Measurements from ENCODE around the gene FBLN5. TPM values are rescaled to one million over a fixed set of nuclear protein-coding genes. Genes with fewer than 3 reads are reported as not detected.

Gene FBLN5
- polyA plus RNA-seq, 1 of the 3 experiments (the other 2 are of a cell fraction) = 39.8 TPM

DNA sequence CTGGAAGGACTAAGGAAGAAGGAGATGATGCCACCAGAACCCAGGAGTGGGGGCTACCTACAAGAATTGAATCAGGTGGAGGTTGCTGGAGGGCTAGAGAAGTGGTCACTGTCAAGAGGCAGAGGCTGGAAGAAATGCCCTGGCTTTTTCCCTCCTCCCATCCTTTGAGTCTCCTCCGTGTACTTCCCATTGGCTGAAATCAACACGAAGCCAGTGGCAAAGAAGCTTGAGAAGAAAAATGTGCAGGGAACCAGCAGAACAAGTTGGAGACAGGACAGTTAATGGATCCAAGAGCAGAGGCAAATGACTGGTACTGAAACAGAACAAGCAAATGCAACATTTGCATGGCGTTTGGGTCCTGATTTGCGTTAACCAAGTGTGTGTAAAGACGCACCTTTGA, 9.1 kb upstream of the FBLN5 start:
- POLR2A ChIA-PET = no interaction called here
- no peak overlapping the region for H2AFZ ChIP-seq (ENCODE audit: low read depth)
- TF ChIP-seq TEAD4 (IDR thresholded peaks at IDR 0.05; ENCODE audit: borderline replicate concordance, insufficient read depth) = no peak
- TF ChIP-seq, protein P1, sequence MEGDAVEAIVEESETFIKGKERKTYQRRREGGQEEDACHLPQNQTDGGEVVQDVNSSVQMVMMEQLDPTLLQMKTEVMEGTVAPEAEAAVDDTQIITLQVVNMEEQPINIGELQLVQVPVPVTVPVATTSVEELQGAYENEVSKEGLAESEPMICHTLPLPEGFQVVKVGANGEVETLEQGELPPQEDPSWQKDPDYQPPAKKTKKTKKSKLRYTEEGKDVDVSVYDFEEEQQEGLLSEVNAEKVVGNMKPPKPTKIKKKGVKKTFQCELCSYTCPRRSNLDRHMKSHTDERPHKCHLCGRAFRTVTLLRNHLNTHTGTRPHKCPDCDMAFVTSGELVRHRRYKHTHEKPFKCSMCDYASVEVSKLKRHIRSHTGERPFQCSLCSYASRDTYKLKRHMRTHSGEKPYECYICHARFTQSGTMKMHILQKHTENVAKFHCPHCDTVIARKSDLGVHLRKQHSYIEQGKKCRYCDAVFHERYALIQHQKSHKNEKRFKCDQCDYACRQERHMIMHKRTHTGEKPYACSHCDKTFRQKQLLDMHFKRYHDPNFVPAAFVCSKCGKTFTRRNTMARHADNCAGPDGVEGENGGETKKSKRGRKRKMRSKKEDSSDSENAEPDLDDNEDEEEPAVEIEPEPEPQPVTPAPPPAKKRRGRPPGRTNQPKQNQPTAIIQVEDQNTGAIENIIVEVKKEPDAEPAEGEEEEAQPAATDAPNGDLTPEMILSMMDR (IDR thresholded peaks at IDR 0.05) = no peak
- TF ChIP-seq, protein P2, sequence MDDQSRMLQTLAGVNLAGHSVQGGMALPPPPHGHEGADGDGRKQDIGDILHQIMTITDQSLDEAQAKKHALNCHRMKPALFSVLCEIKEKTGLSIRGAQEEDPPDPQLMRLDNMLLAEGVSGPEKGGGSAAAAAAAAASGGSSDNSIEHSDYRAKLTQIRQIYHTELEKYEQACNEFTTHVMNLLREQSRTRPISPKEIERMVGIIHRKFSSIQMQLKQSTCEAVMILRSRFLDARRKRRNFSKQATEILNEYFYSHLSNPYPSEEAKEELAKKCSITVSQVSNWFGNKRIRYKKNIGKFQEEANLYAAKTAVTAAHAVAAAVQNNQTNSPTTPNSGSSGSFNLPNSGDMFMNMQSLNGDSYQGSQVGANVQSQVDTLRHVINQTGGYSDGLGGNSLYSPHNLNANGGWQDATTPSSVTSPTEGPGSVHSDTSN (IDR thresholded peaks at IDR 0.05) = no peak
- no peak overlapping the region for H3K27ac ChIP-seq (ENCODE audit: low read depth in 2 of 2, low read length in 1 of 2)
- no peaks in the 10 kb centered on the region for H3K4me1 ChIP-seq (ENCODE audit: control insufficient read depth in 1 of 2, insufficient read depth in 2 of 2, low read depth in 1 of 2, low read length in 1 of 2)
- no peak overlapping the region for H3K9ac ChIP-seq
- DNase-seq = no peak
- no peaks in the 10 kb centered on the region for H3K9me2 ChIP-seq
- H3K9me3 ChIP-seq = no peaks in the 10 kb centered on the region
- no peaks in the 10 kb centered on the region for H3K79me2 ChIP-seq (ENCODE audit: insufficient read depth)
- H3K36me3 ChIP-seq (replicated peaks in 1 of 2; ENCODE audit: control insufficient read depth in 1 of 2, insufficient read depth in 2 of 2, low read length in 1 of 2) = no peaks in the 10 kb centered on the region
- H3K4me3 ChIP-seq (ENCODE audit: low read depth in 2 of 2, low read length in 1 of 2) = no peak overlapping the region
- WGBS (ENCODE audit: low lambda C conversion rate) = 71% methylated on average over 5 of the region's 5 CpGs
- no peaks in the 10 kb centered on the region for H3F3A ChIP-seq (replicated peaks; ENCODE audit: insufficient read depth)
- no peak overlapping the region for H3K4me2 ChIP-seq
- no peaks in the 10 kb centered on the region for H4K20me1 ChIP-seq (ENCODE audit: insufficient read depth)
- no peaks in the 10 kb centered on the region for H3K27me3 ChIP-seq (ENCODE audit: insufficient read depth)
- CTCF ChIA-PET = no interaction called here

DNA sequence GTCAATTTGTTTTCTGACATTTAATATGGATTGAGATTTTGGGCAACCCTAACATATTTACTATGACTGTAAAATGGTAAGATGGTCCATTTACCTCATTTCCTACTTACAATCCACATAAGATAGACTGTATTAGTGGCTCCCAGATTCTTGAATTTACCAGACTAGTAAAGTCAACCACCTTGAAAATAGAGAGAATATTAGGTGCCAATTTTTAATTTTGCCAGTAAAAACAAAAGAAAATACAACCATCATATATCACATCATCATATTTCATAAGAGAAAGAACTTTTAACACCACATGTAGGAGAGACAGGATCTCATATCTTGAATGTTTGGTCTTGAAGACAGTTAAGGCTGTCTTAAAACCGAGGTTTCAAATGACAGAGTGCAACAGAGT, 7.7 kb upstream of the FBLN5 start:
- H3K36me3 ChIP-seq (replicated peaks in 1 of 2; ENCODE audit: control insufficient read depth in 1 of 2, insufficient read depth in 2 of 2, low read length in 1 of 2) = no peaks in the 10 kb centered on the region
- no peaks in the 10 kb centered on the region for H3K4me1 ChIP-seq (ENCODE audit: control insufficient read depth in 1 of 2, insufficient read depth in 2 of 2, low read depth in 1 of 2, low read length in 1 of 2)
- H3K9me3 ChIP-seq = no peaks in the 10 kb centered on the region
- no peaks in the 10 kb centered on the region for H3K79me2 ChIP-seq (ENCODE audit: insufficient read depth)
- H3K9me2 ChIP-seq = no peaks in the 10 kb centered on the region
- no peak overlapping the region for H3K4me3 ChIP-seq (ENCODE audit: low read depth in 2 of 2, low read length in 1 of 2)
- H4K20me1 ChIP-seq (ENCODE audit: insufficient read depth) = no peaks in the 10 kb centered on the region
- no peaks in the 10 kb centered on the region for H3K27me3 ChIP-seq (ENCODE audit: insufficient read depth)
- DNase-seq = no peak
- no peak overlapping the region for H2AFZ ChIP-seq (ENCODE audit: low read depth)
- H3K9ac ChIP-seq = no peak overlapping the region
- H3F3A ChIP-seq (replicated peaks; ENCODE audit: insufficient read depth) = no peaks in the 10 kb centered on the region
- H3K4me2 ChIP-seq = no peak overlapping the region
- TF ChIP-seq, protein P3, sequence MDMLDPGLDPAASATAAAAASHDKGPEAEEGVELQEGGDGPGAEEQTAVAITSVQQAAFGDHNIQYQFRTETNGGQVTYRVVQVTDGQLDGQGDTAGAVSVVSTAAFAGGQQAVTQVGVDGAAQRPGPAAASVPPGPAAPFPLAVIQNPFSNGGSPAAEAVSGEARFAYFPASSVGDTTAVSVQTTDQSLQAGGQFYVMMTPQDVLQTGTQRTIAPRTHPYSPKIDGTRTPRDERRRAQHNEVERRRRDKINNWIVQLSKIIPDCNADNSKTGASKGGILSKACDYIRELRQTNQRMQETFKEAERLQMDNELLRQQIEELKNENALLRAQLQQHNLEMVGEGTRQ (IDR thresholded peaks at IDR 0.05; ENCODE audit: borderline replicate concordance, low read depth, low read length) = no peak
- TF ChIP-seq MXI1 (IDR thresholded peaks at IDR 0.05; ENCODE audit: low read depth, low read length) = no peak
- TF ChIP-seq JUND (IDR thresholded peaks at IDR 0.05) = no peak
- no peak for TF ChIP-seq FOXM1 (IDR thresholded peaks at IDR 0.05; ENCODE audit: low read depth)
- TF ChIP-seq FOSL2 (IDR thresholded peaks at IDR 0.05; ENCODE audit: borderline replicate concordance, low read depth) = no peak
- no peak for TF ChIP-seq MEF2A (IDR thresholded peaks at IDR 0.05; ENCODE audit: borderline replicate concordance, low read depth)
- 25% methylated on average over 1 of the region's 1 CpG for WGBS (ENCODE audit: low lambda C conversion rate)
- ChIA-PET POLR2A (no interaction called here), CTCF (no interaction called here)
- no peak overlapping the region for H3K27ac ChIP-seq (ENCODE audit: low read depth in 2 of 2, low read length in 1 of 2)
